ENCODE data around the gene CHCHD1.

DNA sequence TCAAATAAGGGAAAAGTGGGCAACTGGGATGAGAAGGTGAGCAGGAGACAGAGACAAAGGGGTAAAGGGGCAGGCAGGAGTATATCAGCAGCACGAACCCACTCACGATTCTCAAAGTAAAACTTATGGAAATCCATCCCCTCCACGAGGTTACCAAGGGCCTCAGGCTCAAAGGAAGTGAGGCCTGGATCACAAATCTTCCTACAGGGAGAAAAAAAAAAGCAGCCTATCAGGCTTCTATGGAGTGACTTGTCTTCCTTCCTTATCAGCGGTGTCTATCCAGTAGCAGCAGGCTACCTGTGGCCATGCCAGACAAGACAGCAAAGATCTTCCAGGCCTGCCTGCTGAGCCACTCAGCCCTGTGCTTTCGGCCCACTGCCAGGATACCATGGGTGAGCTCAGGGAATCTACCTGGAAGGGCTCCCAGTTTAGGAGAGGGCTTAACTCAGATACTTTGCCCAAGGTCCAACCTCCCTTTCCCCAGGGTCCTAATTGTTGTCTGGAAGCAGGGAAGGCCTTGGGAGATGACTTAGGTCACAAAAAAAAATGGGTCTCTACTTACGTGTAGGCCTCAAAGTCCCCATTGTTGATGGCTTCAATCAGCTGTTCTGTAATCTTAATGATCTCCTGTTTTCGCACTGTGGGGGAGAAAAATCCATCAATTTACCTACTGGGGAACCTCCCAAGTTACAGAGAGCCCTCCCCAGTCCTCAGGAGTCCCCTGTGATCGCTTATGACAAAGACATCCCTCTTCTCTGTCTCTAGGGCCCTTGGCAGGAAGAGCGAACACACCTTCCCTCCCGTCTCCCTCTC is 35.3 kb downstream of the CHCHD1 start:
- TF ChIP-seq, protein P1, sequence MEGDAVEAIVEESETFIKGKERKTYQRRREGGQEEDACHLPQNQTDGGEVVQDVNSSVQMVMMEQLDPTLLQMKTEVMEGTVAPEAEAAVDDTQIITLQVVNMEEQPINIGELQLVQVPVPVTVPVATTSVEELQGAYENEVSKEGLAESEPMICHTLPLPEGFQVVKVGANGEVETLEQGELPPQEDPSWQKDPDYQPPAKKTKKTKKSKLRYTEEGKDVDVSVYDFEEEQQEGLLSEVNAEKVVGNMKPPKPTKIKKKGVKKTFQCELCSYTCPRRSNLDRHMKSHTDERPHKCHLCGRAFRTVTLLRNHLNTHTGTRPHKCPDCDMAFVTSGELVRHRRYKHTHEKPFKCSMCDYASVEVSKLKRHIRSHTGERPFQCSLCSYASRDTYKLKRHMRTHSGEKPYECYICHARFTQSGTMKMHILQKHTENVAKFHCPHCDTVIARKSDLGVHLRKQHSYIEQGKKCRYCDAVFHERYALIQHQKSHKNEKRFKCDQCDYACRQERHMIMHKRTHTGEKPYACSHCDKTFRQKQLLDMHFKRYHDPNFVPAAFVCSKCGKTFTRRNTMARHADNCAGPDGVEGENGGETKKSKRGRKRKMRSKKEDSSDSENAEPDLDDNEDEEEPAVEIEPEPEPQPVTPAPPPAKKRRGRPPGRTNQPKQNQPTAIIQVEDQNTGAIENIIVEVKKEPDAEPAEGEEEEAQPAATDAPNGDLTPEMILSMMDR (IDR thresholded peaks at IDR 0.05 in 2 of 3, conservative IDR thresholded peaks at IDR 0.05 in 1 of 3; ENCODE audit: borderline replicate concordance in 1 of 3, insufficient read depth in 1 of 3, low read depth in 2 of 3, low read length in 2 of 3), result no peak
- TF ChIP-seq YY1 (IDR thresholded peaks at IDR 0.05; ENCODE audit: extremely low read depth, insufficient replicate concordance, low read depth, low read length), result no peak
- TF ChIP-seq RAD21 (IDR thresholded peaks at IDR 0.05; ENCODE audit: low read depth), result no peak
